Measurements from ENCODE around the gene LCE5A. TPM values are rescaled to one million over a fixed set of nuclear protein-coding genes. Genes with fewer than 3 reads are reported as not detected.
A peak's percentile ranks its signal among the peaks of the same experiment; 100 is the strongest.

Gene LCE5A
- total and polyA plus RNA-seq, 10 of the 15 experiments (the other 5 are each of a cell fraction or from before 2014, with no cell fraction given), result not detected

DNA sequence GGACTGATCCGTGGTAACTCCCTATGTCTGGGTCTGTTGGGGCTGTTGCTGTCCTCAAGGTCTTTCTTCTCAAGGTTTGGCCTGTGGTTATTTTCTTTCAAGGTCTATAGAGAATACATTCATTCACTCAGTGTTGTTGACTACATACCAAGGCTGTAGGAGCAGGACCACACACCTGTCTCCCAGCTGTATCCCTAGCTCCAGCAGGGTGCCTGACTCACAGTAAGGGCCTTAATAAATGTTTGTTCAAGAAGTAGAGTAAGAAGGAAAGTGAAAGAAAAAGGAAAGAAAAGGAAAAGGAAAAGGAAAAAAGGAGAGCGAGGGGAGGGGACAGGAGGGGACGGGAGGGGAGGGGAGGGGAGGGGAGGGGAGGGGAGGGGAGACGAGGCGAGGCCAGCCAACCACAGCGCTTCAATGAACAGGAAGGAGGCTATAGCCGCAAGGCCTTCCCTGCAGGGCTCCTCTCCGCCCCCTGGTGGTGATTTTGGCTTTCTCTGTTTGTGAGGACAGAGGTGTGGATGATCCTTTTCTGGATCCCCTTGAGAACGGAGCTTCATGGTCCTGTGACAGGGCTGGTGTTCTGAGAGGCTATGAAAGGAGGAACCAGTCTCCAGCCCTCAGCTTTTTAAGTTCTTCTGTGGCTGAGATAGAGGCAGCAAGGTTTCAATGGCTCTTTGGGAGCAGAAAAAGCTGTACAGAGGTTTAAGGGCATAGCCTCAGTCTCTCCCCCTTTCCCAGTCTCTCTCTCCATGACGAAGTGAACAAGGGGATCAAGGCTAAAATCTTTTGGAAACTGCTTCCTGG, 30.6 kb upstream of the LCE5A start:
- no peak overlapping the region for H3K4me2 ChIP-seq (ENCODE audit: control insufficient read depth, insufficient read depth)
- no peaks in the 10 kb centered on the region for H3K36me3 ChIP-seq (ENCODE audit: control insufficient read depth in 2 of 2, insufficient read depth in 2 of 2, low read length in 1 of 2)
- H3K27me3 ChIP-seq (replicated peaks in 1 of 2; ENCODE audit: control insufficient read depth in 2 of 2, insufficient read depth in 2 of 2, low read length in 1 of 2), result no peaks in the 10 kb centered on the region
- SMC1A ChIA-PET (ENCODE audit: uncharacterized antibody, unreplicated experiment), result interaction anchor here (0.6 kb wide), 1 partner anchor 181 kb away, joined by 3 read pairs; no protein-coding TSS in a partner anchor
- CTCF ChIA-PET, result interaction anchor here (1.1 to 3.8 kb wide), 2 partner anchors 21 to 39 kb away, joined by 4 to 22 read pairs; no protein-coding TSS in a partner anchor
- POLR2A ChIA-PET, result no interaction called here
- H4K20me1 ChIP-seq (ENCODE audit: control insufficient read depth, insufficient read depth), result no peaks in the 10 kb centered on the region
- WGBS (ENCODE audit: insufficient coverage, insufficient replicate concordance, low lambda C conversion rate, missing lambda C conversion rate), result 2% methylated on average over 9 of the region's 10 CpGs
- no peaks in the 10 kb centered on the region for H3K4me1 ChIP-seq (ENCODE audit: control insufficient read depth, insufficient read depth, low read length)
- RAD21 ChIA-PET (ENCODE audit: unreplicated experiment), result interaction anchor here (1.1 kb wide), 1 partner anchor 21 kb away, joined by 3 read pairs; no protein-coding TSS in a partner anchor
- TF ChIP-seq, protein P1, sequence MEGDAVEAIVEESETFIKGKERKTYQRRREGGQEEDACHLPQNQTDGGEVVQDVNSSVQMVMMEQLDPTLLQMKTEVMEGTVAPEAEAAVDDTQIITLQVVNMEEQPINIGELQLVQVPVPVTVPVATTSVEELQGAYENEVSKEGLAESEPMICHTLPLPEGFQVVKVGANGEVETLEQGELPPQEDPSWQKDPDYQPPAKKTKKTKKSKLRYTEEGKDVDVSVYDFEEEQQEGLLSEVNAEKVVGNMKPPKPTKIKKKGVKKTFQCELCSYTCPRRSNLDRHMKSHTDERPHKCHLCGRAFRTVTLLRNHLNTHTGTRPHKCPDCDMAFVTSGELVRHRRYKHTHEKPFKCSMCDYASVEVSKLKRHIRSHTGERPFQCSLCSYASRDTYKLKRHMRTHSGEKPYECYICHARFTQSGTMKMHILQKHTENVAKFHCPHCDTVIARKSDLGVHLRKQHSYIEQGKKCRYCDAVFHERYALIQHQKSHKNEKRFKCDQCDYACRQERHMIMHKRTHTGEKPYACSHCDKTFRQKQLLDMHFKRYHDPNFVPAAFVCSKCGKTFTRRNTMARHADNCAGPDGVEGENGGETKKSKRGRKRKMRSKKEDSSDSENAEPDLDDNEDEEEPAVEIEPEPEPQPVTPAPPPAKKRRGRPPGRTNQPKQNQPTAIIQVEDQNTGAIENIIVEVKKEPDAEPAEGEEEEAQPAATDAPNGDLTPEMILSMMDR (IDR thresholded peaks at IDR 0.05 in 2 of 3, conservative IDR thresholded peaks at IDR 0.05 in 1 of 3; ENCODE audit: control insufficient read depth in 2 of 3, extremely low read depth in 1 of 3, insufficient read depth in 1 of 3, low read depth in 3 of 3, low read length in 3 of 3), result peak; percentile 37 to 56 (median 56)
- TF ChIP-seq USF2 (IDR thresholded peaks at IDR 0.05; ENCODE audit: borderline replicate concordance, low read depth, low read length), result no peak
- FAIRE-seq, result no peak
- H3K79me2 ChIP-seq (ENCODE audit: control insufficient read depth, insufficient read depth, low read length), result no peaks in the 10 kb centered on the region
- in situ Hi-C loops (cut with MboI), result no loop called here
- intact Hi-C loops (cut with micrococcal nuclease; ENCODE audit: unreplicated experiment), result loop anchor here (10.0 kb wide), 1 partner anchor 745 kb away; no protein-coding TSS in a partner anchor
- H3K27ac ChIP-seq (ENCODE audit: control insufficient read depth, insufficient read depth), result no peak overlapping the region
- DNase-seq (ENCODE audit: low read depth, low spot score), result no peak
- no peak overlapping the region for H3K4me3 ChIP-seq
- BruUV-seq (replicated peaks), result no TSS peak
- no peak overlapping the region for H2AFZ ChIP-seq (ENCODE audit: control insufficient read depth, low read depth, low read length)
- peaks cover 4% of the 10 kb centered on the region; the same call in 1 of the 3 replicates for H3K9me3 ChIP-seq (replicated peaks; ENCODE audit: control insufficient read depth, insufficient read depth, low read length)
- no peak overlapping the region for H3K9ac ChIP-seq (ENCODE audit: control insufficient read depth, insufficient read depth, low read length)
- ATAC-seq, result peak; percentile 88

Measured in GM12878 (cell line).